HUES64 (cell line): ENCODE results near the gene MDGA2.
"Not testable (repeated sequence)": the region's sequence is repeated elsewhere in the genome, so short reads cannot be mapped to it uniquely, and the experiment has no call there.

ENCODE experiments used
- H3K27ac ChIP-seq: 2 replicates; pipeline ENCODE4 v1.7.0; 2013; ENCODE audit warnings: low read depth, low read length, inconsistent platforms
- H3K27me3 ChIP-seq: 2 replicates; pipeline ENCODE4 v1.6.1; 2013; ENCODE audit warnings: mild to moderate bottlenecking, low read length; ENCODE audit not compliant: insufficient read depth
- H3K36me3 ChIP-seq: 2 replicates; pipeline ENCODE4 v1.6.1; 2013; ENCODE audit warnings: mild to moderate bottlenecking, low read length; ENCODE audit not compliant: insufficient read depth
- H3K4me1 ChIP-seq: 2 replicates; pipeline ENCODE4 v1.6.1; 2013; ENCODE audit warnings: mild to moderate bottlenecking, low read length, moderate library complexity; ENCODE audit not compliant: insufficient read depth
- H3K4me3 ChIP-seq: 2 replicates; pipeline ENCODE4 v1.5.1; 2013; ENCODE audit warnings: mild to moderate bottlenecking, low read length, moderate library complexity
- H3K9ac ChIP-seq: 2 replicates; pipeline ENCODE4 v1.6.1; 2013; ENCODE audit warnings: mild to moderate bottlenecking, low read depth, low read length
- H3K9me3 ChIP-seq: 2 replicates; pipeline ENCODE4 v1.6.1; 2013; ENCODE audit warnings: low read depth, low read length; ENCODE audit not compliant: insufficient read depth
- WGBS: fragments of 150-250, 120-280 bp; methylation state at CpG from one replicate; pipeline ENCODE4 v1.1.7; 2013; ENCODE audit warnings: missing lambda C conversion rate; 5-methylcytosine and 5-hydroxymethylcytosine counted together

The MDGA2 gene

DNA sequence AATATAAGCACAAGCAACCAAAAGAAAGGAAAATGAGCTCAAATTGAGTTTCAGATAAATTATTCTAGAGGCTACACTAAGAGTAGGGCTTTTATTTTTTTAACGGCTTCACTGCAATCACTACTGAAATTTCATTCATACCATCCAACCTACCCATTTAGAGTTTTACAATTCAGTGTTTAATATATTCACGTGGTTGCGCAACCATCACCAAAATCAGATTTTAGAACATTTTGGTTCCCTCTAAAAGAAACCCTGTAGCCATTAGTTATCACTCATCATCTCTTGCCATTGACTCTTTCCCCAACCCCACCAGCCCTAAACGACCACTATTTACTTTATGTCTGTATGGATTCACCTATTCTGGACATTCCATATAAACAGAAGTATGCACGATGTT, 401.5 kb downstream of the MDGA2 start:
- H3K4me3 ChIP-seq = no peak overlapping the region
- H3K9me3 ChIP-seq = no peaks in the 10 kb centered on the region
- 98% methylated on average over 4 of the region's 5 CpGs for WGBS

DNA sequence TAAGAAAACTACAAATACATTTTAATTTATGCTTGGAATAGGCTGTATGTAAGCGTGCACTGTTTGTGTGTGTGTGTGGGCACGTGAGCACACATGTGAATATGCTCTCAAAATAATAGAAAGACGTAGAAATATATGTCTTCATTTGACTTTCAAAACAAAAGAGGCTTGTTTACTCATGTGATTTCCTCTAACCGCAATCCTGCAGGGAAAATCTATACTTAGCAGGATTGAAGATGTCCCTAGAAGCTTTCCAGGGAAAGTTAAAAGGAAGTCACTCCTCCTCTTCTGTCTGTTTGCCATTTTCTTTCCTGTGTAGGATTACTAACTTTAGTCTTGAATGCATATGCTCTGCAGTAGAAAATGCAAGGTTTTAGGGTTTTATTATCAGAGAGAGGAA, 404.7 kb downstream of the MDGA2 start:
- Histone ChIP-seq H3K4me3 (no peak overlapping the region), H3K9me3 (no peaks in the 10 kb centered on the region), H3K4me1 (no peaks in the 10 kb centered on the region), H3K9ac (no peak overlapping the region), H3K27me3 (no peaks in the 10 kb centered on the region), H3K36me3 (no peaks in the 10 kb centered on the region), H3K27ac (no peak overlapping the region)
- WGBS = 96% methylated on average over 4 of the region's 4 CpGs

More for the DNA sequence above, 401.5 kb downstream of the MDGA2 start:
- Histone ChIP-seq H3K36me3 (no peaks in the 10 kb centered on the region), H3K4me1 (peaks cover 7% of the 10 kb centered on the region), H3K27ac (no peak overlapping the region), H3K27me3 (no peaks in the 10 kb centered on the region), H3K9ac (no peak overlapping the region)

DNA sequence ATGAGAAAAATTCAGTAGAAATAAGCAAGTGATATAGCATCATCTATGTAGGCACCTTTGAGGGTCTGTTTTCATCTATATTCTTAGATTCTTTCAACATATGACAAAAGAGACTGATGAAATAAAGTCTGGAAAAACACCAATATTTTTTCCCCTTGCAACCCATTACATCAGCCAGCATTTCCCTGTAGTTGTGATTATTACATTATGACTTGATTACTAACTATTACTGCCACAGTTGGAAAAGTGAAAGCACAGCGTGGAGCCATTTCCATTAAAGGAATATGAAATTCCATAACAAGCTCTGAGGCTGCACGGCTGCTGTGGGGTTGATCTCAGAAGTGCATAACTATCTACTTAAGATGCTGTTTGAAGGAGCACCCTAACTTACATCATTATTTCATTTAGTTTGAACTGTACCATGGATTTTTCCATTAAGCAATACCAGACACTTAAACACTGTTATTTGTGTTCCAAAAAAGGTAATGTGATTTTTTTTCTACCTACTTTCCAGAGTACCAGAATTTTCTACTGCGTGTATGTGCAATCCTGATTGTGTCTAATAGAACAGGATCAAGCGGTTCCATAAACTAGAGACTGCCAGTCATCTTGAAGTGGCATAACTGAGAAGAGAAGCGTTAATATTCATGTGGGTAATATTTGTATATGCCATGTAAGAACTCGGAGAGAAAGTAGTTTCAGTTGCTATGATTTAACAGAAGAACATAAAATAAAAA, 405.5 kb downstream of the MDGA2 start:
- H3K4me1 ChIP-seq = no peaks in the 10 kb centered on the region
- no peak overlapping the region for H3K9ac ChIP-seq
- no peak overlapping the region for H3K27ac ChIP-seq
- no peaks in the 10 kb centered on the region for H3K27me3 ChIP-seq
- H3K36me3 ChIP-seq = no peaks in the 10 kb centered on the region
- no peak overlapping the region for H3K4me3 ChIP-seq
- H3K9me3 ChIP-seq = no peaks in the 10 kb centered on the region
- 92% methylated on average over 6 of the region's 6 CpGs for WGBS

DNA sequence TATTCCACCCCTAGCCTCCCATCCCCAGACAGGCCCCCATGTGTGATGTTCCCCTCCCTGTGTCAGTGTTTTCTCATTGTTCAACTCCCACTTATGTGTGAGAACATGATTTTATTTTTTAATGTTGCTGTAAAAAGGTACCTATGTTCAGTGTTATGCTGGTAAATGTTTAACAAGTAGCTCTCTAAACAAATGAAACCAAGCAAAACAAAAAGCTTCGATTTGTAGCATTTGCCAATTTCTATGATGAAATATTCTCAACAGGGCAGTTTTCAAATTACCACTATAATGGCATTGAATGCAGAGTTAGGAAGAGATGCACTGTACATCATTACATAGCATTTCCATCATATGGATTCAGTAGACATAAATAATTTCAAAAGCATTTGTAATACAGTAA, 410.6 kb downstream of the MDGA2 start:
- Histone ChIP-seq H3K9me3 (no peaks in the 10 kb centered on the region), H3K27ac (no peak overlapping the region), H3K9ac (no peak overlapping the region), H3K27me3 (no peaks in the 10 kb centered on the region), H3K4me1 (no peaks in the 10 kb centered on the region), H3K36me3 (no peaks in the 10 kb centered on the region), H3K4me3 (no peak overlapping the region)
- 100% methylated on average over 1 of the region's 1 CpG for WGBS

DNA sequence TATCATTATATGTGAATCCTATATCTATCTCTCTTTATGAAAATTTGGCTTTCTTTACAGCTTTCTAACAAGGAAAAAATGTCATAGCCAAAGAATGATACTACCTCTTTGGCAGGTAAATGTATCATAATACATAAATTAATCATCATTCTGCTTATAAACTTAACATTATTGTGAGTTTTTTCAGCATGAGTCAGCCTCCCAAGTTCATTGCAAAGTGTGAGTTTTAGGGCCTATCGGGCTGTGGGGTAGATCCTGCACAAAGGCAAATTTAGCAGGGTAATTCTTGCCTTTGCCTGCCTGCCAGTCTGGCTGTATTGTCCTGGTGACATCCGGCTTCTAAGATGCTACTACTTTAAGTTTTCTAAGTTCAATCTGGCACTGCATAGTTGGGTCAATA, 412.6 kb downstream of the MDGA2 start:
- Histone ChIP-seq H3K4me3 (no peak overlapping the region), H3K27ac (no peak overlapping the region), H3K36me3 (no peaks in the 10 kb centered on the region), H3K4me1 (no peaks in the 10 kb centered on the region), H3K9ac (no peak overlapping the region), H3K27me3 (no peaks in the 10 kb centered on the region), H3K9me3 (no peaks in the 10 kb centered on the region)
- WGBS = 98% methylated on average over 2 of the region's 2 CpGs

DNA sequence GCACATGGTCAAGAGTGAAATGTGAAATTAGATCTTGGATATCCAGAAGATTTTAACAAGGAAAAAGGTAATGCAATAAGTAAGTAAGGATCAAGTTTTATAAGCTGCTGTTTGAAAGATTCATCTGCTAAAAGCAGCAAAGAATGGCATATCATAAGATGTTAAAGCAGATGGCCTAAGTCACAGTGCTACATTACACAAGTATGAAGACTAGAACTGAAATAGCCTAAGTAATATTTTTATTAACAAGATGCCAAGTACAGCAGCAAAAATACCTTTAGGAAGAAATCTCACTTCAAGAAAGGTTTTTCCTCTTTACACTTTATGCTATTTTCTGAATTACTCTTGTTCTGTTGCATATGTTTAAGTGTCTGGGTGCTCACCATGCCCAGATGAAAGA, 414.1 kb downstream of the MDGA2 start:
- Histone ChIP-seq H3K27ac (no peak overlapping the region), H3K9ac (no peak overlapping the region), H3K4me1 (no peaks in the 10 kb centered on the region), H3K36me3 (no peaks in the 10 kb centered on the region), H3K9me3 (no peaks in the 10 kb centered on the region), H3K4me3 (no peak overlapping the region), H3K27me3 (no peaks in the 10 kb centered on the region)

DNA sequence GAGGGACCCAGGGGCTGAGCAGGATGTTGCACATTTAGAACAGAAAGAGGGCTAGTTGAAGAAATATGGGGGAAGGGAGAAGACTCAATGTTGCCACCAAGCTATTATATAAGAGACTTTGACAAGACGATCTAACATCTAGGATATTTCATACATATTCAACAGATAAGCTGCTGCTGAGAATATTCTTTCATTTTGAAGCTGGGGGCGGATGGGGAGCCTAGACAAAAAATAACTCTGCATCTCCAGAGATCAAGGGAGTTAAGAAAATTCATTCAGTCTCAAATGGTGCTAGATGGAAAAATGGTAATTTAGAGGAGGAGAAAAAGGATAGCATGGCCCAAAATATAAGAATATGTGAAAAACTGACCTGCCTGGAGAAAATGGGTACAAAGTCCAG, 415.6 kb downstream of the MDGA2 start:
- 100% methylated on average over 1 of the region's 2 CpGs for WGBS
- H3K4me1 ChIP-seq = no peaks in the 10 kb centered on the region
- H3K9me3 ChIP-seq = no peaks in the 10 kb centered on the region
- no peak overlapping the region for H3K27ac ChIP-seq
- no peaks in the 10 kb centered on the region for H3K36me3 ChIP-seq
- H3K27me3 ChIP-seq = no peaks in the 10 kb centered on the region
- H3K4me3 ChIP-seq = no peak overlapping the region
- H3K9ac ChIP-seq = no peak overlapping the region

DNA sequence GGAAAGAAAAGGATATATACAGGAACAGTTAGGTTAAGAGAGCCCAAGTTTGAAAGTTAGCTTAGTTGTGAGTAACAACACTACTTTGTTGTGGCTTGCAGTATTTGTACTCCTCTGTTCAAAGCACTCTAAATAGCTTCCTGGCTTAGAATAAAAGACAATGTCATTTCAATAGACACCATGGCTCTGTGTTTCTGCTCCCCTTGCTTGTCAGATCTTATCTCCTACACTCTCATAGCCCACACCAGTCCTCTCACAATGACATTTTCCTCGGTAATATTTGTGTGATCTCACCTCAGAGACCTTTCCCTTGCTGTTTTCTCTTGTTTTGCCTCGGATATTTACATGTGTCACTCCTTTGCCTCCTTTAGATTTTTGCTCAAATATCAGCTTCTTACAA, 418.4 kb downstream of the MDGA2 start:
- H3K9ac ChIP-seq = no peak overlapping the region
- H3K27ac ChIP-seq = no peak overlapping the region
- H3K4me1 ChIP-seq = no peaks in the 10 kb centered on the region
- 92% methylated on average over 2 of the region's 2 CpGs for WGBS
- H3K36me3 ChIP-seq = no peaks in the 10 kb centered on the region
- 0 out of 2 replicates have a peak, but pooled peaks cover 3% of the 10 kb centered on the region for H3K9me3 ChIP-seq
- no peak overlapping the region for H3K4me3 ChIP-seq
- H3K27me3 ChIP-seq = no peaks in the 10 kb centered on the region

DNA sequence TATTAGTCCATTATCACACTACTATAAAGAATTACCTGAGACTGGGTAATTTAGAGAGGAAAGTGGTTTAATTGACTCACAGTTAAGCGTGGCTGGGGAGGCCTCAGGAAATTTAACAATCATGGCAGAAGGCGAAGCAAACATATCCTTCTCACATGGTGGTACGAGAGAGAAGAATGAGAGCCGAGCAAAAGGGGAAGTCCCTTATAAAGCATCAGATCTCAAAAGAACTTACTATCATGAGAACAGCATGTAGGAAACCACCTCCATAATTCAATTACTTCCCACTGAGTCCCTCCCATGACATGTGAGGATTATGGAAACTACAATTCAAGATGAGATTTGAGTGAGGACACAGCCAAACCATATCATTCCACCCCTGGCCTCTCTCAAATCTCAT, 422.6 kb downstream of the MDGA2 start:
- Histone ChIP-seq H3K27me3 (no peaks in the 10 kb centered on the region), H3K9ac (no peak overlapping the region), H3K9me3 (0 out of 2 replicates have a peak, but pooled peaks cover 3% of the 10 kb centered on the region), H3K36me3 (no peaks in the 10 kb centered on the region), H3K4me1 (no peaks in the 10 kb centered on the region), H3K4me3 (no peak overlapping the region), H3K27ac (no peak overlapping the region)
- WGBS = 97% methylated on average over 4 of the region's 4 CpGs

DNA sequence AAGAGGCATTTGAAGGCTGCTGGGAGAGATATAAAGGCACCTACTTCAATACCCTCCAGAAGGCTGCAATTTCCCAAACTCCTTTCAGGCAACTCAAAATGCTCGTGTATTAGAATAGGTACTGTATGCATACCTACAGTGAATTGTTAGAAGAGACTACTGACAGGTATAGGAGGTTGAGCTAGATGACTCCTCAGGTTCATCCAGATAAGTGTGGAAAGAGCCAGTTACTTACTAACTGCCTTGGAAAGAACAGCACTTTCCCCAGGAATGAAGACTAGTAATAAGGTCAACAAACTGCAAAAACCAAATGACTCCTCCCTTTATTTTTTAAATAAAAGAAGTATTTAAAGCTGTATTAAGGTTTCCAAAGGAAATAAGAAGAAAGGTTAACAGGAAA, 429.0 kb downstream of the MDGA2 start:
- H3K9me3 ChIP-seq = no peaks in the 10 kb centered on the region
- H3K27ac ChIP-seq = no peak overlapping the region
- H3K36me3 ChIP-seq = no peaks in the 10 kb centered on the region
- WGBS = 100% methylated on average over 1 of the region's 1 CpG
- no peak overlapping the region for H3K4me3 ChIP-seq
- no peak overlapping the region for H3K9ac ChIP-seq
- H3K27me3 ChIP-seq = no peaks in the 10 kb centered on the region
- H3K4me1 ChIP-seq = no peaks in the 10 kb centered on the region

DNA sequence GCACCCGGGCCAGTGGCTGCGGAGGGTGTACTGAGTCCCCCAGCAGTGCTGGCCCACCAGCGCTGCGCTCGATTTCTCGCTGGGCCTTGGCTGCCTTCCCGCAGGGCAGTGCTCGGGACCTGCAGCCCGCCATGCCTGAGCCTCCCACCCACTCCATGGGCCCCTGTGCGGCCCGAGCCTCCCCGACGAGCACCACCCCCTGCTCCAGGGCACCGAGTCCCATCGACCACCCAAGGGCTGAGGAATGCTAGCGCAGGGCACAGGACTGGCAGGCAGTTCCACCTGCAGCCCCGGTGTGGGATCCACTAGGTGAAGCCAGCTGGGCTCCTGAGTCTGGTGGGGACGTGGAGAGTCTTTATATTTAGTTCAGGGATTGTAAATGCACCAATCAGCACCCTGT, 432.8 kb downstream of the MDGA2 start:
- not testable (repeated sequence) for H3K27me3 ChIP-seq, H3K36me3 ChIP-seq, H3K27ac ChIP-seq, H3K4me1 ChIP-seq, H3K9ac ChIP-seq, H3K9me3 ChIP-seq, H3K4me3 ChIP-seq
- 99% methylated on average over 18 of the region's 18 CpGs for WGBS
